Osteocyte (in vitro differentiated cells): Measurements from ENCODE around the gene HS1BP3. TPM values are rescaled to one million over a fixed set of nuclear protein-coding genes. Genes with fewer than 3 reads are reported as not detected.

ENCODE experiments used
- DNase-seq: peaks from one replicate; pipeline ENCODE4 v3.0.0; 2021; ENCODE audit warnings: mixed read lengths; ENCODE audit not compliant: unreplicated experiment; ENCODE audit errors: extremely low spot score
- H3K27ac Mint-ChIP-seq: one replicate; pipeline ENCODE4 v1.8.0; 2021; ENCODE audit warnings: mild to moderate bottlenecking, mixed read lengths; ENCODE audit not compliant: unreplicated experiment
- H3K27me3 Mint-ChIP-seq: one replicate; pipeline ENCODE4 v1.8.0; 2021; ENCODE audit warnings: mixed read lengths; ENCODE audit not compliant: unreplicated experiment
- H3K36me3 Mint-ChIP-seq: one replicate; pipeline ENCODE4 v1.8.0; 2021; ENCODE audit warnings: mixed read lengths; ENCODE audit not compliant: unreplicated experiment
- H3K4me1 Mint-ChIP-seq: one replicate; pipeline ENCODE4 v1.8.0; 2021; ENCODE audit warnings: mixed read lengths; ENCODE audit not compliant: unreplicated experiment
- H3K4me3 Mint-ChIP-seq: one replicate; pipeline ENCODE4 v1.8.0; 2021; ENCODE audit warnings: mild to moderate bottlenecking, moderate library complexity, mixed read lengths; ENCODE audit not compliant: unreplicated experiment
- H3K9me3 Mint-ChIP-seq: one replicate; pipeline ENCODE4 v1.8.0; 2021; ENCODE audit warnings: mixed read lengths; ENCODE audit not compliant: unreplicated experiment
- CTCF ChIP-seq: fragments of 200-600 bp; sonication (generic); IDR thresholded peaks from 2 replicates; pipeline ENCODE4 v1.5.0; 2021; ENCODE audit warnings: antibody characterized with exemption, mild to moderate bottlenecking, moderate library complexity
- total RNA-seq: library from RNA; stranded (reverse); gene quantifications from 2 replicates; pipeline ENCODE4 v1.2.1, GENCODE V29; 2021

HS1BP3 gene
- total RNA-seq, 1 donor from 2014 or later = 40.5 TPM

DNA sequence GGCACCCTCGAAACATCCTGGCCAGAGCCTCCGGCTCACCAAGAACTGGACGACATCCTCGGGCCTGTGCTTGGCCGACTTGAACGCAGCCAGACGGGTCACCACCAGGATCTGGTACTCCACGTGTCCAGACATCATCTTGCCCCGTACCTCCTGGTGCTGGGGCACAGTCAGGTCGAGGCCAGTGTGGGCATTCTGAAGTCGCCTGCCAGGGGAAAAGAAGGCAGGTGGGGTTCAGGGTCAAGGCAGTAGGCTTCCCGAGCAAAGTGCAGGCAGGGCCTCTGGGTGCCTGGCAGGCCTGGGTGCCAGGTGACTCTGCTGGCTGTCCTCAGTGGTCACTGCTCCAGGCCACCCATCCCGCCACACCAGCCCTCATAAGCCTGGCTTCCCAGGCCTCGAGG lies 5.6 kb downstream of the HS1BP3 start:
- Mint-ChIP-seq H3K4me3 (no peak overlapping the region), H3K9me3 (no peaks in the 10 kb centered on the region), H3K27me3 (no peaks in the 10 kb centered on the region), H3K27ac (no peak overlapping the region), H3K4me1 (peaks cover 42% of the 10 kb centered on the region), H3K36me3 (peaks cover 22% of the 10 kb centered on the region)
- DNase-seq = no peak
- no peak for TF ChIP-seq CTCF

GRCh38 chr2:20643826-20644225 lies 7.1 kb downstream of the HS1BP3 start:
- peaks cover 27% of the 10 kb centered on the region for H3K4me1 Mint-ChIP-seq
- H3K27me3 Mint-ChIP-seq = no peaks in the 10 kb centered on the region
- no peak for TF ChIP-seq CTCF
- H3K9me3 Mint-ChIP-seq = no peaks in the 10 kb centered on the region
- H3K27ac Mint-ChIP-seq = no peak overlapping the region
- H3K36me3 Mint-ChIP-seq = peaks cover 31% of the 10 kb centered on the region
- no peak overlapping the region for H3K4me3 Mint-ChIP-seq
- DNase-seq = no peak

GRCh38 chr2:20643060-20643459 lies 7.8 kb downstream of the HS1BP3 start:
- peaks cover 34% of the 10 kb centered on the region for H3K36me3 Mint-ChIP-seq
- no peak overlapping the region for H3K27ac Mint-ChIP-seq
- peaks cover 19% of the 10 kb centered on the region for H3K4me1 Mint-ChIP-seq
- H3K4me3 Mint-ChIP-seq = no peak overlapping the region
- no peaks in the 10 kb centered on the region for H3K27me3 Mint-ChIP-seq
- H3K9me3 Mint-ChIP-seq = no peaks in the 10 kb centered on the region
- DNase-seq = no peak
- no peak for TF ChIP-seq CTCF

- Mint-ChIP-seq H3K4me1 (peaks cover 12% of the 10 kb centered on the region), H3K27me3 (no peaks in the 10 kb centered on the region), H3K9me3 (no peaks in the 10 kb centered on the region), H3K27ac (no peak overlapping the region), H3K36me3 (peaks cover 39% of the 10 kb centered on the region), H3K4me3 (no peak overlapping the region)
- TF ChIP-seq CTCF = peak; percentile 92
- DNase-seq = no peak
These were observed 8.6 kb downstream of the HS1BP3 start for GRCh38 chr2:20642055-20642971.

DNA sequence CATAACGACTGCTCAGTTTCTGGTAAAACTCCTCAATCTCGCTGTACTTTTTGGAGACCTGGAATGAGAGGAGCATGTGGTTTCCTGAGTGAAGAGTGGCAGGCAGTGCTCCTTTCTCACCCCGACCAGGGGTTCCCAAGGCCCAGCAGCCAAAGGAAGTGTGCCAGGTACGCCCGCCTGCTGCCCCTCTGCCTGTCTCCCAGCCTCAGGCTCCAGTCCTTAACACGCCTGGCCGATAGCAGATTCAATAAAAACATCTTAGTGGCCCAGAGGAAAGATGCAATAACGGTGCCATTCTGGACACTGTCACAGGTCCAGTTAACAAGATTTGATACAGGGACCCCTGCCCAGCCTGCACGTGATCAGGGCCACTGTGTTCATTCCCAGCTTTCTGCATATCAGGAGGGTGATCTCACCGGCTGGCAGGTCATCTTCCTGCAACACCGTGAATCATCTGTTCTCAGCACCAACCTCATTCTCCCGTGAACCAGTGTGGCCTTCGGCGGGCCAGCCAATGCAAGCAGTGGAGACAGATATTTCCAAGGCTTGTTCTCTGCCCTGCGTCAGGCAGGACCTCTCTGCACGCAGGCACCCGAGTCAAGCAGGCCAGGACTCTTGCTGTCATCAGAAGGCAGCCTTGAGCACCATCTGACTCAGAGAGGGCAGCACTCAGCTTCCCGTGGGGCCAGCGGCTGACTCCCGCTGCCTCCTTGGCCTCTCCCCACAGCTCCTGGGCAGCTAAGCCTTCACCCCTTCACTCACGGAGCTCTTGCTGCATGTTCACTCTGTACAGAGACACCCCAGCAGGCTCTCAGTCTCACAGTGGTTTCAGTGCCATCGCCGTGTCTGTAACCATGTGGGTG lies 9.5 kb downstream of the HS1BP3 start:
- DNase-seq = no peak
- no peaks in the 10 kb centered on the region for H3K9me3 Mint-ChIP-seq
- peaks cover 40% of the 10 kb centered on the region for H3K36me3 Mint-ChIP-seq
- H3K27me3 Mint-ChIP-seq = no peaks in the 10 kb centered on the region
- no peak for TF ChIP-seq CTCF
- H3K4me3 Mint-ChIP-seq = no peak overlapping the region
- no peak overlapping the region for H3K27ac Mint-ChIP-seq
- H3K4me1 Mint-ChIP-seq = peaks cover 10% of the 10 kb centered on the region
